GM03348 (cell line): ENCODE measurements around the gene CAPN13.

Experiments used
- DNase-seq: peaks from one replicate; pipeline ENCODE4 v3.0.0; 2012; ENCODE audit warnings: low spot score

The CAPN13 gene

DNA sequence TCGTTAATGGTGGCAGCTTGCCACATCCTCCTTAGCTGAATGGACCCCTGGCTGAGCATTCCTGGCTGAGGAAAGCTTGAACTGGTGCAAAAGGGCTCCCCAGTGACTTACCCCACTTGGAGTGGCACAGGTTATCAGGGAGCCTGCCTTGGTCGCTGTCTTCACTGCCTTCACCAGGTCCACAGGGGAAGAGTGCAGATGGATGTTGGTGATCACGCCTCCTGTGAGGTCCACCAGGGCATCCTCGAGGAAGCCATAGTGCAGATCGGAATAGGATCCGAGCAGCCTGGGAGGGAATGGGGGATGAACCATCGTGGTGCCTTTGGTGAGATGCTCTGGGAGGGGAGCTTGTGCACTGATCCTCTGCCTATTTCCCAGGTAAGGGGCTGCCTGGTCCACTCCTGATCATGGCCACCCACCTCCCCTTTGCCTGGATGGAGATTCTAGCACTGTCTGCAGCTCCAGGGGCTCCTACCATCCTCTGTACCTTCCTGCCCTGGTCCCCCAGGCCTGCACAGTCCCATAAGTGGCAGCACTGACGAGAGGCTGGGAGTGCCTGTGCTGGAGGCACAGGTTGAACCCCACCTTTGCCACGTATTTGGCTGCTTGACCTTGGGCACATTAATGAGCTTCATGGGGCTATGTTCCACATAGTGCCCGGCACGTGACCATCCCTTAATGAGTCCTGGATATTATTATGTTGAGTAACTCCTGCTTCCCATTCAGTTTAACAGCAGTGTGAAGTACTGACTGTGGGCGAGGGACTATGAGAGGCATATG is 43.0 kb downstream of the CAPN13 start:
- no peak for DNase-seq

DNA sequence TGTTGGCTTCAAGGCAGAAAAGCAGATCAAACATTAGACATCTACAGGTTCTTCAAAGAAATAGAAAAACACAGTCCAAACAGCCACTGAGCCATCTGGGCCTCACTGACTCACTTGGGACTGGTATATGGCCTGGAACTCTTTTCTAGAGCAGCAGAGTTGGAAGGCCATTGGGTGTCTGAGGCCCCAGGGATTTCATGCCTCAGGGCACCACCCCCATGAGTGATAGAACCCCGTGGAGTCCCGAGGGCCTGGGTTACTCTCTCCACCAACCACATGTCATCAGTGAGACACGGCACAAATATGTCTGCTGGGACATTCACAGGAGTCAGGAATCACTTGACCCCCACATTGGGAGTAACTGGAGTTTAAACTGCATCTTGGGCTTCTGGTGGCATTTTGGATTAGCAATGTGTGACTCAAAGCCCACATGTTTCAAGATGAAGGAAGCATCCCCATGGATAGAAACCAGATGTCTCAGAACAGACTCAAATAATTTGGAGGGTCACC is 44.0 kb downstream of the CAPN13 start:
- peak; percentile 33 for DNase-seq

DNA sequence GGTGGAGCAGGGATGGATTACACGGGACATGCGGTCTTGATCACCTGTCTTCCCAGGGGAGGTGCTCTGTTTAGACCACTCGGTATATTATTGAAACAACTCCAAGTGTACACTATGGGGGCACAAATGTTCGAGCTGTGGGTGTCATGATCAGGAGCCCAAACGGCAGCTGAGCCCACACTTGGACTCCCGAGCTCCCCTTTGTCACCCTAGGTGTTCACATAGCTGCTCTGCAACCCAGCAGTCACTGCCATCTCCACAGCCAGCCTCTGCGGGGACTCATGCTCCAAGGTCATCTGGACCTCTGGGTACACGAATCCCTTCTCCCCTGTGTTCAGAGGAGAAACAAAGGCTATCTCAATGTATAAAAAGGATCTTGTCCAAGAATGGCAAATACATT is 46.0 kb downstream of the CAPN13 start:
- DNase-seq = no peak

DNA sequence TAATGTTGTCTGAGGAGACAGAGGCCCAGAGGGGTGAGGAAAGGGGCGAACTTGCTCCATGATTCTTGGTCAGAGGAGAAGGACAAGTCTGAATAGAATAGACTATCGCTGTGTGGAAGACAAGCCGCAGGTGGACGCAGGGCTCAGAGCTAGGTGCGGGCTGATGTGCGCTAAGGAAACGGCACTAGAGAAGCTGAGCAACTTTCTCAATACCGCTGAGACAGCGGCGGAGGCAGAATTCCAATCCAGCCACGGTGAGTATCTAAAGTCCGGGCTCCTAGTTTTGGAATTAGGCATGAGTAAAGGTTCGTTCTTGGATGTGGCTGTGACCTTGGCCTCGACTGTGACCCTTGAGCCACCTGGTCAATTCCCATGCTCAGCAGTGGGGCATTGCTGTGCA is 47.8 kb downstream of the CAPN13 start:
- no peak for DNase-seq

DNA sequence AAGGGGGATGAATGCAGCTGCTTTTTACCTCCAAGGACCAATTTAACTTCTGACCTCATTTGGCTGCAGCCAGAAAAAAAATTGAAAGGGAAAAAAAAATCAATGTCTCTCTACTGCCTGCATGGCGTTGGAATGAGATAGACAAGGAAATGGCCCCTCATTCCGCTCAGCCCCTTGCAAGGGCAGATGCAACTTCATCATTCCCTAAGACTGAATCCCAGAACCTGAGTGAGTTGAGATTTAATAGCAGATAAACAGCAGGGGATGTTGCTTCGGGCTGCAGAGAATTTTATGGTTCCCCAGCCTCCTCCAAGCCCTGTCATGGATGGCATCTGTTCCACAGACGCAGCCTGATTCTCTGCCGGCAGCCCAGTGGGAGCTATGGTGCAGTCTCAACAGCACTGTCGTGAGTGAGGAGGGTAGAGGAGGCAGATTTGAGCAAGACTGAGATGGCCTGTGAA is 49.0 kb downstream of the CAPN13 start:
- no peak for DNase-seq

DNA sequence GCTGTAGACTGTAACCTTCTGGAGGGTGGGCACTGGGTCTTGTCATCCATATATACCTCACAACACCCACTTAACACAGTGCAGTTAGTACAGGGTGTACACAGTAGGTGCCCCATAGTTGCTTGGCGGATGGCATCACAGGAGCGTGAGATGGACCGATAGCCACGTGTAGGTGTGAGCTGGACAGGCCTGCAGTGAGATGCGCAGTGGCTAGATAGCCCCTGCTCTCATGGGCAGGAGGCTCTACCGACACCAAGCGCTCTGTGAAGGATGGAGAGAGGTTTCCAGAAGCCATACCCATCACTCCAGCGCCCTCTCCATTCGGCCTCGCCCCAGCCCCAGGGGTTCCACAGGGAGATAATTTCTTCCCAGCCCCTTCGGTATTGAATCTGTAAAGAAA is 49.5 kb downstream of the CAPN13 start:
- DNase-seq = no peak

DNA sequence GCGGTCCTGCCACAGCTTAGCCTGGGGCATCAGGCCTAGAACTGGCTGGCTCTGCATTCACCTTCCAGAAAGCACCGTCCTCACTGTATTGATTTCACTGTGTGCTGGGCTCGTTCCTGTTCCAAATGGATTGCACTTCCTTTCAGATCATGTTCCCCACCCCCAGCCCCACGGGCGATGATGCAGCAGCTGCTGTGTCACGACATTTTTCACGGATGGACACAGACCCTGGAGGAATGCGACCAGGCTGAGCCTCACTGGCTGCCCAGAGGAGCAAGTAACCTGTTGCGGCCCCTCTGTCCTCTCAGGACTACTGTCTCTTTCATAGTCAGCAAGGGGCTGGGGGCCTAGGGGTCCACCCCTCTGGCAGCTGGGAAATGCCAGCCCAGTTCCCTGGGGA is 50.3 kb downstream of the CAPN13 start:
- no peak for DNase-seq

DNA sequence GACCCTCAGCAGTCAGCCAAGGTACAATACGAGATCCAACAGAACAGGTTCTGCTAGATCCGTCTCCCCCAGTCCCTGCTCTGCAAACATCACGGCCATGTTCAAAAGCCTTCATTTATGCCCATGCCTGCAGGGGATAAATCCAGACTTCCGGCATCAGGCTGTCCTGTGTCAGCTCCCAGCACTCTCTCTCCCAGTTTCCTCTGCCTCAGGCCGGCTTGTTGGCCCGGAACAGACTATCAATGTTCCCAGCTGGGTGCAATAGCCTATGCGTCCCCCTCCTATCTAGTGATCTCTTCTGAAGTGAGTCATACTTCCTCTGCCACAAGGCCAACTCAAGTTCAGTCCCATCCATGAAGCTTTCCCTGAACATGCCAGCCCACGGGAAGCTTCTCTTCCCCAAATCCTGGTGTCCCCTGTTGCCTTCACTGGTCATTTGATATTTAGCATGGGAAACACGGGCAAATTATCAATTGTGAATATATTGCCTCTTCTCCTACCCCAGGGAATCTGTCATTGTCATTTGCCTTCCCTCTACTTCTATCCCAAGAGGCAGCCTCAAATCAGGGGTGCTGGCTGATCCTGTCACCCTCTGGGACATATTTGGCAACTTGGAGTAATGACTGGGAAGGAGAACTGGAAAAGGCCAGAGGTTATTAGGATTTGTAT is 51.1 kb downstream of the CAPN13 start:
- no peak for DNase-seq

DNA sequence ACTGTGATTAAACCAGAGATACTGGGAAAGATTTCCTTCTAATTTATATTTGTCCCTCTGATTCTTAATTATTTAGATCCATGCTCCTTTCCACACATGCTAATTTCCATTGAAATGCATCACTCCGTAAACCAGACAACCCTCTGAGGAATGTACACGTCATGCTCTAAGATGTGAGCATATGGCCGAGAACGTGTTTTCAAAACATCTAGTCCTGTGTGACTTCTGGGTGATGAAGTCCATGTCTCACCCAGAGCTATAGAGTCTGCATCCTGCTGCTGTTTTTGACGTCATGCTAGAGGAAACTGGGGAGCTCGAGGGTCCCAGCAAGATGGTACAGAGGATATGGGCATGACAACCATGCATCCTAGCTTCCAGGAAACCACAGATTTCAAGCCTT is 53.6 kb downstream of the CAPN13 start:
- DNase-seq = no peak

DNA sequence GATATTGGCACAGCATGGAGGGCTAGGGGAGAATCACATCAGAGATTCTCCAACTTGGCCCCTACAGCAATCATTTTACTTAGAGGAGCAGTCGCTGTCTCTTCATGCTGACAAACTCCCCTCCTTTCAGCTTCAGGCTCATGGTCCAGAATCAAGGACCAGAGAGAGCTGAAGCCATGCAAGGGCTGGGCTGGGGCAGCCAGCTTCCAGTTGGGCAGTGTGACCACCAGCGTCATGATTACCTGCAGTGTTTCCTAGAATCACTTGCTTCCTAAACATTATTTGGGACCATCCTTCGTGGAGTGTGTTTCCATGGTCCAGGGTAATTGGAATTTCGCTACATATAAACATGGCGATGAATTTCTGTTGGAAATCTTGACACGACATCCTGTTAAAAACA is 54.4 kb downstream of the CAPN13 start:
- DNase-seq = no peak

DNA sequence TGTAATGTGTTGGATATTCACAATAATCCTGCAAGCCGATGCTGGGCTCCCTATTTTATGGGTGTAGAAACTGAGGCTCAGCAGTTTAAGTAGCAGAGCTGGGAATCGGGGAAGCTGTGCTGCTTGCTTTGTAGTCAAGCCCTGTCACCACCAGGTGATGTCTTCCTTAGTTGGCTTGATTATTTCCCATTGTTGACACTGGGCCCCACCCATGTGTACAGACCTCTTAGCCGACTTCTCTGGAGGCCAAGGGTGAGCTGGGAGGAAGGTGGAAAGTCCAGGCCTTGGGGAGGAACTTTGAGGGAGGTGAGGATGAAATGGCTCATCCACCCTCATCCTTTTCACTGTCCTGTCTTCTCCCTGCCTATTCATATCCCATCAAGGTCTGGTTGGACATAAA is 60.0 kb downstream of the CAPN13 start:
- no peak for DNase-seq

DNA sequence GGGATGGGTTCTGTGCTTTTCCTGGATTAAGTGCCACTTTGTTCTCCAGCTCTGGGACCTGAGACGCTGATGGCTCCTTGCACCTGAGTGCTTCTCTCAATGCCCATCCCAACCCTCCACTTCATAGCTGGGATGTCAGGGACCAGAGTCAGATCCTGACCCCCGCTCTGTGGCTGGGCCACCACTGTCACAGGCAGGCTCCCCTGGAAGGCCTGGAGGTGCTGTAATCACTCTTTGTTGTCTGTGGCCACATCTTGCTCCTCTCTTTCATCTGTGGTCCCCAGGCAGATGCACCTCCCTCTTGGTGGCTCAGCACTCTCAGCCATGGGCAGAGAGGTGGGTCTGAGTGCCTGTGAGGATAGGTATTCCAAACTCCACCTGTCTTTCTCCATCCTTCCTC is 62.4 kb downstream of the CAPN13 start:
- DNase-seq = no peak

DNA sequence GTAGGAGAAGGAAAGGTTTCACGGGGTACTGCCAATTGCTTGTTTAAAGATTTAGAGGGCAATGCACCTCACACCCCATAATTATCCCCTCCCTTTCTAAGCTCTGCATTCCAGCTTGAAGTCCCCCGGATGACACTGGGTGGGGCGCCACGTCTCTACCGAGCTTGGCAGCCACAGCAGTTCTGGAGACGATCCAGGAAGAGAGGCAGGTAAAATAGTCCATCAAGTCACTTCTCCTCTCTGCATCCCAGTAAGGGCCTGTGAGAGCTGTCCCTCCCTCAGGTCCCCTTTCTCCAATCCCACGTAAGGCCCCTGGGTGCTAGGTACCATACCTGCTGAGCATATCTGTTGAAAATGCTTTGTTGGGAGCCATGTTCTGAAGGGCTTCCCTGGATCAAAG is 65.7 kb downstream of the CAPN13 start:
- DNase-seq = no peak

DNA sequence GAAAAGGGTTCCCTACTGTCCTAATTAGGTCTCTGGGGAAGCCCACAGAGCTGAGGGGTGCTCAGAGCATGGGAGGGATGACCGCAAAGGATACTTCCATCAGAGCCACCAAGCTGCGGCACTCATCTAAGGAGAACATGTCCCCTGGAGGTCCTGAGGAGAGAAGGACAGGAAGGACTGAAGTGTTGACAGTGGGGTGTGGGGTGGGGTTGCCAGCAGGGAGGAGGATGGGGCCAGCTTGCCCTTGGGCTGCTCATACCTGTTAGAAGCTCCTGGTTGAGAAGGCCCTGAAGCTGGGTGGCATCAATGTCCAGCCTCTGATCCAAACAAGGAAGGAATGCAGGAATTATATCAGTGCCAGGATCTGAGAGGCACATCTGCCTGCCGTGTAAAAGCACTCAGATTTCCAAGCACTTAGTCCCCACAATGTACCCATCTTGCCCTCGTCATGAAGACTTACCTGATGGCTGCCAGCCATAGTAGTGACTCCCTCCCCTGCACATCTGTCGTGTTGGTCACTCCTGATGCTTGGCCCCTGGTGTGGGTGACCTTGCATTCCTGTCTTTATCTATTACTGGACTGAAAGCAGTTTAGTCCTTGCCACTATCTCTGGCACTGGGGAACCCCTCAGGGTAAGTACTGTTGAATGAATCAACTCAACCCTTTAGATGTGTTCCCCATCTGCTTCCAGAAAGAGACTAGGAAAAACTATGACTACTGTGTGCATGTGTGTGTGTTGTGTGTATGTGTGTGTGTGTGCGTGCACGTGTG is 68.9 kb downstream of the CAPN13 start:
- DNase-seq = no peak

DNA sequence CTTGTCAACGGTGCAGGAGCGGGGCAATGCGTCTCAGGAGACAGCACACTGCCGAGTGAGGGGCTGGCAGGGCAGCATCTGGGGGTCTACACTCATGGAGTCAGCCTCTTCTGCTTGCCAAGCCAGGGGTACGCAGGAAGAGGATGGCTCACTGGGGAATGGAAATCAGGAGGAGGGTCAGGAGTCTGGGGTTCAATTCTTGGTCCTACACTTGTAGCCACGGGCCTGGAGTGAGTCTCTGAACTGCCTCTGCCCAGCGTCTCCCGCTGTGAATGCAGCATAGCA is 70.0 kb downstream of the CAPN13 start:
- DNase-seq = no peak

DNA sequence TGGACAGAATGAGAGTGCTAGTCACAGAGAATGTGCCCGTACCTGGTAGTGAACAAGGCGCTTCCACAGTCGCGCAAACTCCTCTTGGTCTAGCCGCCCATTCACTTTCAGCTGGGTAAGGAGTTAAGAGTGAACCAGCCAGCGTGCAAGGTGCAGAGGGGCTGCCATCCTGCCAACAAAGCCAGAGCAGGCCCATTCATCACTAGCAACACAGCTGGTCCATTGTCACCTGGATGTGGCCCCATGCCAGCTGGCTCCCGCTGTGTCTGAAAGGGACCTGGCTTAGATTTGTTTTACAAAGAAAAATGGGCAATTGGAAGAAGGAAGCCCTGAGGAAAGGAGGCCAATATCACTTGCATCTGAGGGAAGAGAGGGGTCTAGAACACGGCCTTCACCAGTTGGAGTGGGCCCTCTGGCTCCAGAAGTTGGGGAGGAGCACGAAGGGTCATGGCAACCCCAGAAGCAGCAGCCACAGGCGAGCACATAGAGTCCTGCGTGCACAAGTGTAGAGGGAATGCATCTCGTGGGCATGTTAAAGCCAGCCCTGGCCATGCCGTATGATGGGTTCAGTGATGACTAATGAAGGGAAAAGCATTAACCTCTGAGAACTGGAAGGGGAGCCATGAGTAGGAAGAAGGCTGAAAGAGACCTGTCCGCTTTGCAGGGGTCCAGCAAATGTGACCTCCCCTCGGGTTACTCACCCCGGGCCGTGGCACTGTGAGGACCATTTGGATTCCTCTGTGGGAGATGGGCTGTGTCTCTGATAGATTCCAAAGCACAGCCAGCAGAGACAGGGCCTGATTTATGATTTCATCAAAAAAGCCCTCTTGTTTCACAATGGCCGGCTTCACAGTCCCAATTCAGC is 70.6 kb downstream of the CAPN13 start:
- no peak for DNase-seq

DNA sequence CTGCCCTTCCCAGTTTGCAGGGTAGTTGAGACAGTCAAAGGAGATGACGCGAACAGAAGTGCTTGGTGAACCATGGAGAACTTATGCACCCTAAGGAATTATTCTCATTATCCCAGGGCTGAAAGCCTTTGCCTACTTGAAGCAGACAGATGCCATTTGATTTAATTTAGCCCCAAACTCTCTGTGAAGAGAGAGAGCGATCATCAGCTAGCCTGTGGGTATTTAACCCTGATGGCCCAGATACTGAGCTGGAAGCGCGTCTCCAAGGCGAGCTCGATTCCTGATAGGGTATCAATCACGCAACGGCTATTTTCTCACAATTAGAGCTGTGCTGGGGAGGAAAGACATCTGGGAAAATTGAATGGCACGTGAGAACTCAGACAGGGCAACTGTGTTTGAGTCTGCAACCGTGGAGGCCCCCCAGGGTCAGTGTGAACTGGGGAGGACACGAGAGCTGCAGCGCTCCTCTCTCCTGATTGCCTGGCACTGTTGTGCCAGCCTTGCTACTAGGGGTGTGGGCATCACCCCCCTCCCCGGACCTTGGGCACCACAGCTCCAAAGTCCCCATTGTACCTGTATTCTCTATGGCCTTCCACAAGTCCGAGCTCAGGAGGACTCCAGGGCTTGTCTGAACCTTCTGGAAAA is 73.2 kb downstream of the CAPN13 start:
- DNase-seq = no peak

DNA sequence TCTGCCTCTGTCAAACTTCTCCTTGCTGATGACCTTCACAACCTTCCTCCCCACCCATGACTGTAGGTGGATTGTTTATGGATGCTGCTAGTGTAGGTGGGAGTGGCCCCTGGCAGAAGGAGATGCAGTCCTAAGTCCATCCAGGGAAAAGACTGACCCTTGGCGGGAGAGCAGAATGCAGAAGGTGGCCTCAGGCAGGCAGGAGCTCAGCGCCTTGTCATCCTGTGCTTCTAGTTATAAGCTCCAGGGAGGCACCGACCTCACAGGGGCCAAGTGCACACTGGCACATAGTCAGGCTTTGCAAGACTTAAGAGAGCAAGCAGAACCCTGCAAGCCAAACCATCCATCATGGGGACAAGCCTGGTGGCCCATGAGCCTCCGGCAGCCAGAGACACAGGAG is 74.4 kb downstream of the CAPN13 start:
- no peak for DNase-seq

DNA sequence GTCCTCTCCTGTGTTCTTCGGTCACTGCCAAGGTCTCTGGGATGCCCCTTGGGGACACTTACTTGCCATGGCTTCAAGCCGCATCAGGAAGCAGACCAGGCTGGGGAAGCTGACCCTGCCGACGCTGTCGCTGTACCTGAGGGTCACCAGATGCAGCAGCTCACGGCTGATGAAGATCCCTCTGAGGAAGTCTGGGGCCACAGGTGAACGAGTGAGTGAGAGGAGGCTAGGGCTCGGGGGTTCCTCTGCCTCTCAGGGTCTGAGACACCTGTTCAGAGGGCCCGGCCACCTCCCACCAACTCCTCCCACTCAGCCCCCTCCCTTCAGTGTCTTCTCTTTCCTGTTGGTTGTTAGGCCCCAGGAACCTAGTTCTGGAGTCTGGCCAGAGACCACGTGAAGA is 74.9 kb downstream of the CAPN13 start:
- no peak for DNase-seq

DNA sequence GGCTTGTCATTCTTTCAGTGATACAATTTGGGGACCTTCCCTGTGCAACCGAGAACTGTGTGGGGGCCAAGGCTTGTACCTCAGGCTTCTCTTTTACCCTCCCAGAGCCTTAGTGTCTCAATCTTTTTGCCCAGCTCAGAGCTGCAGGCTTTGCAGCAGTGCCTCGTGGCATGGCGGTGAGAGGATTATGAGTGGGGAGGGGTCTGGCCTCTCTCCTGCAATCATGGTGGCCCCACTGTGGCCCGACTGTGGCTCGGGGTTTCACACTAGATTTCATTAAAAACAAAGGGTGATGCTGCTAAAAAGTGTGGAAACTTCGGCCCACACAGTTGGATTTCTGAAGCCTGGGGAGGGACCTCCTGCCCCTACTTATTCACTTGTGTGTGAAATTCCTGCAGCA is 75.5 kb downstream of the CAPN13 start:
- DNase-seq = no peak
